ENCODE results near the gene PUS10.
"Not testable (repeated sequence)": the region's sequence is repeated elsewhere in the genome, so short reads cannot be mapped to it uniquely, and the experiment has no call there.

The PUS10 gene

GRCh38 chr2:60925994-60926740 is 91.9 kb downstream of the PUS10 start:
- peak; percentile 9 for DNase-seq

DNA sequence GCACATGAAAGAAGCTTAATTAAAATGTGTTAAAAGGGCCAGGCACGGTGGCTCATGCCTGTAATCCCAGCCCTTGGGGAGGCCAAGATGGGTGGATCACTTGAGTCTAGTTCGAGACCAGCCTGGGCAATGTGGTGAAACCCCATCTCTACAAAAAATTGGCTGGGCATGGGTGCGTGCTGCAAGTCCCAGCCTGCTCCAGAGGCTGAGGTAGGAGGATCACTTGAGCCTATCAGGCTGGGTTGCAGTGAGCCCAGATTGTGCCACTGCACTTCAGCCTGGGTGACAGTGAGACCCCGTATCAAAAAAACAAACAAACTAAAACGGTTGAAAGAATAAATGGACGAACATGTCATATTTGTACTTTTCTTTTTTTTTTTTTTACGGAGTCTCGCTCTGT is 110.7 kb downstream of the PUS10 start:
- no peak for DNase-seq

DNA sequence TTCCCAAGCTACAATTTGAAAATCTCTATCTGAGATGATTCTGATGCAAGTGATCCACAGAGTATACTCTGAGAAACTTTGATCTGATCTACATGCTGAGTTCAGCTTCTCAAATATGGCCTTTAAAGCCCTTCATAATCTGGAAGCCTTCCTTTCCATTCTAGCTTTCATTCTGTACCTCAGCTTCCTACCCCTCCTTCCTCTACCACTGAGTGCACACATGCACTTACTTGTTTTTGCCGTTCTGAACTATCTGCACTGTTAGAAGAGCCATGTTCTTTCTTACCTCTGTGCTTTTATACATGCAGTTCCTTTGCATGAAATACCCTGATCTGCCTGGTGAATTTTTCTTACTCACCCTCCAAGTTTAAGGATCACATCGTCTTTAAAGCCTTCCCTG is 111.7 kb downstream of the PUS10 start:
- DNase-seq: no peak

GRCh38 chr2:60905867-60906266 is 112.2 kb downstream of the PUS10 start:
- DNase-seq: not testable (repeated sequence)

- not testable (repeated sequence) for DNase-seq
Measured at GRCh38 chr2:60901296-60901695, 116.8 kb downstream of the PUS10 start.

DNA sequence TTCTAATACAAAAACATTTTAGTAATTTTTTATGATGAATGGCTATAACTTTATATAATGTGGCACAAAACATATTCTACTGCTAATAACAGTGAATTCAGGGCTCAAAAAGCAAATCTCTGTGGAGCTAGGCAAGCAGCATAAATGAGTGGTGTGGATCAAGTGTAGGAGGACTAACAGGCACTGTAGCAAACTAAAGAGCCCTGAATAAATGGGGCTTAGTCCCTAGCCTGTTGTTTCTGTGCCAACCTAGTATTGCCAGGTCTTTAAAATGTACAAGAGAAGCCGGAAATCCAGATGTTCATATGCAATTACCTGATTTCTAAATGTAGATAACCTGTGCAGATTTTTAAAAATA is 118.2 kb downstream of the PUS10 start:
- DNase-seq: no peak

DNA sequence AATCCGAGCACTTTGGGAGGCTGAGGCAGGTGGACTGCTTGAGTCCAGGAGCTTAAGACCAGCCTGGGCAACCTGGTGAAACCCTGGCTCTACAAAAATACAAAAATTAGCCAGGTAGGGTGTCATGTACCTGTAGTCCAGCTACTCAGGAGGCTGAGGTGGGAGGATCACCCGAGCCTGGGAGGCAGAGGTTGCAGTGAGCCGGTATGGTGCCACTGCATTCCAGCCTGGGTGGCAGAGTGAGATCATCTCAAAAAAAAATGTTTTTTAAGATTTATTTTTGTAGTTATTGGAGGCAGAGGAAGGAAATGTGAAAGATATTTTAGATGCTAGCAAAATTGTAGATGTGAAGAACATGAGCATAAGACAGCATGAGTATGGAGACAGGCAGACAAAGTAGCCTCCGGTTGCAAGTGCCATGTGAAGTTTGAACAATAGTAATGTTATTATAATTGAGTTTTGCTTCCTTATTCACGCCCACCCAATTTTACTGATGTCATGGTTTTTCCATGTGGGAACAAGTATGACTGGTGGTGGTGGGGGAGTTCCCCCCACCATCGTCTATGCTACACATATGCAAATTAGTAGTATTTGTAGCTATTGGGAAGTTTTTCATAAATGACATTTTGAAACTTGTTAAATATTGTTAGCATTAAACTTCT is 118.7 kb downstream of the PUS10 start:
- DNase-seq: no peak

GRCh38 chr2:60898567-60898966 is 119.5 kb downstream of the PUS10 start:
- DNase-seq: no peak

Data from fibroblast of upper back skin (primary cell).